ENCODE measurements around the gene DCBLD1.

The DCBLD1 gene

DNA sequence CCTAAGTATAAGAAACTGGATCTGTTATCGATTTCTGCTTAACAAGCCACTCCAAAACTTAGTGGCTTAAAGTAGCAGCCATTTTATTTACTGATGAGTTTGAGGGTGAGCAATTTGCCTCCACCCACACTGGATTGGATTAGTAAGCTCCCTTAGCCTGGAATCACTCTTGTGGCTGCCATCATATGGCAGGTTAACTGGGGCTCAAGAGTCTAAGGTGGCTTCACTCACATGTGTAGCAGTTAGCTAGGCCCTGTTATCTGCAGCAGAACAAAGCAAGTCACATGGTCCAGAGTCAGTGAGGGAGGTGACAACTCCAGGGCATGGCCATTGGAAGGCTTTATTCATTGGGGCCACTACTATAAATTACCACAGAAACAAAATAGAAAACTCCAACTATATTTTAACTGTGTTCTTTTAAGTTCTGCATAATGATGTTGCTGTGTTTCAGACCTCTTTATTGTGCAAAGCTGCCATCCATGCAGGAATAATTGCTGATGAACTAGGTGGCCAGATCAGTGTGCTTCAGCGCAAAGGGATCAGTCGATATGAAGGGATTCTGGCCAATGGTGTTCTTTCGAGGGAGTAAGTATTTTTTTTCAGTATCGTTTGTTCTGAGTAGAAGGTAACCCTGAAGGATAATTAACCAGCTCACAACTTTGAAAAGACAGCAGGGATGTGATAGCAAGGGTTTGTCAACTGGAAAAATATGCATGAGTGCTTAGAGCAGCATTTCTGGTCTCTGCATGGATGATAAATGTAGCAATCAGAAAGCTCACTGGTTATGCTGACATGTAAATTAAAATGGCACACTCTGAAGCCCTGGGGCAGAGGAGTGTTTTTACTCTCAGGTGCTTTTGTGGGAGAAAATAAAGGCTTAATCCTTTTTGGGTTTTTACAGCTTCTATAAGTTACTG lies 49.6 kb downstream of the DCBLD1 start:
- Histone ChIP-seq H3K4me3 (no peak overlapping the region), H3K4me1 (no peaks in the 10 kb centered on the region), H3K27me3 (no peaks in the 10 kb centered on the region), H3K27ac (no peak overlapping the region), H3K9me3 (no peaks in the 10 kb centered on the region), H3K36me3 (no peaks in the 10 kb centered on the region)
- TF ChIP-seq, protein P1, sequence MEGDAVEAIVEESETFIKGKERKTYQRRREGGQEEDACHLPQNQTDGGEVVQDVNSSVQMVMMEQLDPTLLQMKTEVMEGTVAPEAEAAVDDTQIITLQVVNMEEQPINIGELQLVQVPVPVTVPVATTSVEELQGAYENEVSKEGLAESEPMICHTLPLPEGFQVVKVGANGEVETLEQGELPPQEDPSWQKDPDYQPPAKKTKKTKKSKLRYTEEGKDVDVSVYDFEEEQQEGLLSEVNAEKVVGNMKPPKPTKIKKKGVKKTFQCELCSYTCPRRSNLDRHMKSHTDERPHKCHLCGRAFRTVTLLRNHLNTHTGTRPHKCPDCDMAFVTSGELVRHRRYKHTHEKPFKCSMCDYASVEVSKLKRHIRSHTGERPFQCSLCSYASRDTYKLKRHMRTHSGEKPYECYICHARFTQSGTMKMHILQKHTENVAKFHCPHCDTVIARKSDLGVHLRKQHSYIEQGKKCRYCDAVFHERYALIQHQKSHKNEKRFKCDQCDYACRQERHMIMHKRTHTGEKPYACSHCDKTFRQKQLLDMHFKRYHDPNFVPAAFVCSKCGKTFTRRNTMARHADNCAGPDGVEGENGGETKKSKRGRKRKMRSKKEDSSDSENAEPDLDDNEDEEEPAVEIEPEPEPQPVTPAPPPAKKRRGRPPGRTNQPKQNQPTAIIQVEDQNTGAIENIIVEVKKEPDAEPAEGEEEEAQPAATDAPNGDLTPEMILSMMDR (IDR thresholded peaks at IDR 0.05) = no peak
- intact Hi-C loops (cut with DNase I; ENCODE audit: low total_unique reads) = no loop called here
- no peak for DNase-seq

DNA sequence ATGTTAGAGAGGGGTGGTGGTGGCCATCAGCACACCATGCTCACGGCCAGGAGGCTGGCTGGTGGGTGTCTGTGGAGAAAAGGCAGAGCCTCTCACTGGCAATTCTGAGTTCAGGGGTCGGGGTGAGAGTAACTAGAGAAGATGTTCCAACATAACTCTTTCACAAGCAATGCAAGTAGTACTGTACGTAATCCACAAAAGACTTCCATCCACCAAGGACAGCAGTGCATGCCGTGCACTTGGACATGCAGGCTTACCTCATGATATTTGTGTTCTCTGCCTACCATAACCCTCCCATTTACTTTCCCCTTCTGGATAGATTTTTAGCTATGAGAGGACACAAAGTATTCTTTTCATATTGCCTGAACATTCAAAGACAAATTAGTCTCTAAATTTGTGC lies 51.3 kb downstream of the DCBLD1 start:
- TF ChIP-seq, protein P1 (IDR thresholded peaks at IDR 0.05) = no peak
- DNase-seq = no peak
- Histone ChIP-seq H3K9me3 (no peaks in the 10 kb centered on the region), H3K27me3 (no peaks in the 10 kb centered on the region), H3K4me3 (no peak overlapping the region), H3K4me1 (no peaks in the 10 kb centered on the region), H3K27ac (no peak overlapping the region), H3K36me3 (peaks cover 0 to 5% (median 0%) of the 10 kb centered on the region in 3 donors)
- intact Hi-C loops (cut with DNase I; ENCODE audit: low total_unique reads) = no loop called here

DNA sequence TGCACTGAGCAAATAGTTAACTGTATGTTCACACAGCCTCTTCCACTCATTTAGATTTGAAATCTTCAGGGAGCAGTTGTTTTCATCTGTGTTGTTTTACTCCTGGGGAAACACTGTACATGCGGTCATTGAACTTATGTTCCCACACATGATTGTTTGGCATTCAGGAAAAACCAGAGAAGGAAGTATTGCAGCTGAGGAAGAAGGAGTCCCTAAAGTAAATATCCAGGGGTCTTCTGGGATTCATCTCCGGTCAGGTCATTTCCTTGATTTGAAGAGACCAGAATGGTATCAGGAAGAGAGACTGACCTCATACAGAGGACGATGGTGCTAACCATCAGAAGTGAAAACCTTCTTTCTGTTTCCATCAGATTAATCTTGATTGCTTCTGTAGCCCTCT lies 52.5 kb downstream of the DCBLD1 start:
- intact Hi-C loops (cut with DNase I; ENCODE audit: low total_unique reads) = no loop called here
- H3K4me1 ChIP-seq = no peaks in the 10 kb centered on the region
- no peaks in the 10 kb centered on the region for H3K27me3 ChIP-seq
- peaks cover 0 to 10% (median 7%) of the 10 kb centered on the region in 3 donors for H3K36me3 ChIP-seq
- no peaks in the 10 kb centered on the region for H3K9me3 ChIP-seq
- no peak for DNase-seq
- TF ChIP-seq, protein P1 (IDR thresholded peaks at IDR 0.05) = no peak
- H3K27ac ChIP-seq = no peak overlapping the region
- H3K4me3 ChIP-seq = no peak overlapping the region

DNA sequence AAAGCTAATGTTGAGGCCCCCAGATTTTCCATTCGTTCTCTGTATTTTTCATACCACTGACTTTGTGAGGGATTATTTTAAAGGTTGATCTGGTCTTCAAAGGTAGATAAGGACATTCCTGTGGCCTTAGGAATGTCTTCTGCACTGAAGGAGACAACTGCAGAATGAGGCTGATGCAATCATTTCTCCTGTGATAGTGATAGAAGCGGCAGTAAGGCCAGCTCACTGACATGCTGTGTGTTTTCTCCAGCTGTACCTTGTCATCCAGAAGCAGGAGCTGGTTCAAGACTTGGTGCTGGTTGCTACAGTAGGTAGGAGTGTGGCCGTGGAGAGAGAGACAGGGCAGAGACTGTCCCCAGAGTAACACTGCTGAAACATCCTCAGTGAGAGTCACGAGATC lies 53.8 kb downstream of the DCBLD1 start:
- H3K4me1 ChIP-seq = no peaks in the 10 kb centered on the region
- no peak overlapping the region for H3K4me3 ChIP-seq
- no peak for DNase-seq
- no peaks in the 10 kb centered on the region for H3K27me3 ChIP-seq
- peaks cover 5 to 19% (median 12%) of the 10 kb centered on the region in 3 donors for H3K36me3 ChIP-seq
- intact Hi-C loops (cut with DNase I; ENCODE audit: low total_unique reads) = no loop called here
- H3K9me3 ChIP-seq = no peaks in the 10 kb centered on the region
- TF ChIP-seq, protein P1 (IDR thresholded peaks at IDR 0.05) = no peak
- no peak overlapping the region for H3K27ac ChIP-seq

DNA sequence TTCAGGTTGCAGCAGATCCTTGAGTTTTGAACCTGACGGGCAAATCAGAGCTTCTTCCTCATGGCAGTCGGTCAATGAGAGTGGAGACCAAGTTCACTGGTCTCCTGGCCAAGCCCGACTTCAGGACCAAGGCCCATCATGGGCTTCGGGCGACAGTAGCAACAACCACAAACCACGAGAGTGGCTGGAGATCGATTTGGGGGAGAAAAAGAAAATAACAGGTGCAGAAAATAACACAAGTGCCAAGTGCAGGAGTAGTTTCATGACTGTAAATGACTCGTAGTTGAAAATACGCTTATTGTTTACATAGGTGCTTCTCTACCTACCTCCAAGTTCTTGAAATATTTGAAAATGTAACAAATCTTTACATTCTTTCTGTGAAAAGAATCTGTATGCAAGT lies 56.1 kb downstream of the DCBLD1 start:
- no peak overlapping the region for H3K27ac ChIP-seq
- H3K27me3 ChIP-seq = no peaks in the 10 kb centered on the region
- H3K4me3 ChIP-seq = no peak overlapping the region
- H3K9me3 ChIP-seq = no peaks in the 10 kb centered on the region
- no peaks in the 10 kb centered on the region for H3K4me1 ChIP-seq
- TF ChIP-seq, protein P1 (IDR thresholded peaks at IDR 0.05) = no peak
- peaks cover 5 to 23% (median 18%) of the 10 kb centered on the region in 3 donors for H3K36me3 ChIP-seq
- intact Hi-C loops (cut with DNase I; ENCODE audit: low total_unique reads) = no loop called here
- DNase-seq = no peak
